HG02678 (cell line): ENCODE data around the gene FRMPD4.

Experiments
- ATAC-seq: cut with Tn5 transposase; IDR thresholded peaks from one replicate; pipeline ENCODE4 v1.9.1; 2021; ENCODE audit warnings: mild to moderate bottlenecking, moderate library complexity; ENCODE audit not compliant: unreplicated experiment

Gene FRMPD4

DNA sequence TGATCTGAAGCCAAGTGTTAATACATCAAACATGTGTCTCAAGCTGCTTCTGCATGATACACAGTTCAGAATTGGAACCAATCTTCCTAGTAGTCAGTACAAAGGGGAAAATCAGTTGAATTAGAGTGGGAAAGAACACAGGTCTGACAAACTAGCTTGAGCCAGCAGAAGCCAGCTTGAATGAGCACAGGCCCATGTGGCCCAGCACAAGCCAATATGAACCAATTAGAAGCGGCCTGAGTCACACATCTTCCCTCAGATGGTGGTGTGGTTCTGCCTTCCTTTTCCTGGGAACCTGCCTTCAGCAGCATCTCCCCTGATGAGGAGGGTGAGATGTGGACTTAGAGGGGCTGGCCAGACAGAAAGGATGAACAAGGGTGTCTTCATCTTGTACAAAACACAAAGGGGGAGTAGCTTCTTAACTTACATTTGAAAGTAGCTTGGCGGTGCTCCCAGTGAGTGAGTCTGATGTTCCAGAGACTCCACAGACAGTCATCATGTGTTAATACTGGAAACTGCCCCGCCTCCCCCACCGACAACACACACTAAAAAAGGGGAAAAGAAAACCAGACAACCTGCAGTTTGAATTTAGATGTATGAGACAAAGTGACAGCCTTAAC, 72.0 kb downstream of the FRMPD4 start:
- ATAC-seq, result no peak

DNA sequence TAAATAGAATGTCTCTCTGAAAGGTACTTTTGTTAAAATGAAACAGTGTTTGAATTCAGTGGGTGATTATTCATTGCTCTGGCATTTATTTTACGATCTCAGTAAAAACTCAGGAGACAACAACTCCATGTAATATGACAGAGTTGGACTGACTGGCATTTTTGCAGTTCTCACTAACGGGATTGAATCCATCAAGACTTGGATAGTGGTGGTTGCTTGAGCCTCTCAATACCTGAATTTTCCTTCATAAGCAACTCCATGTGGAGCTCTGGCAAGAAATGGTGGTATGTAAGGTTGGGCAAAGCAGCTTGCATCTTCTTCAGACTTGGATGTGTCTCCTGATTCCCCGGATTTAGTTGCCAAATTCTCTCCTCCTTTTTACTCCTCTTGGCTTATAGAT, 72.7 kb downstream of the FRMPD4 start:
- ATAC-seq, result no peak

DNA sequence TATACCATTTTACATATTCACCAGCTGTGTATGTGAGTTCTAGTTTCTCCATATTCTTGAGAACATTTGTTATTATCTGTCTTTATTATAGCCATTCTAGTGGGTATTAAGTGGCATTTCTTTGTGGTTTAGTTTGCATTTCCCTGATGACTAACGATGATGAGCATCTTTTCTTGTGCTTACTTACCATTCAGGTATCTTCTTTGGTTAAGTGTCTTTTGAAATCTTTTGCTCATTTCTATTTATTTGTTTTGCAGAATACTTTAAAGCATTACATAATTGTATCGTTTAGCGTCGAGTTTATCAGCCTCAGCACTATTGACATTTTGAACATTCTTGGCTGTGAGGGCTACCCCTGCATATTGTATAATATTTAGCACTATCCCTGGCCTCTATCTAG, 85.4 kb downstream of the FRMPD4 start:
- ATAC-seq, result no peak

DNA sequence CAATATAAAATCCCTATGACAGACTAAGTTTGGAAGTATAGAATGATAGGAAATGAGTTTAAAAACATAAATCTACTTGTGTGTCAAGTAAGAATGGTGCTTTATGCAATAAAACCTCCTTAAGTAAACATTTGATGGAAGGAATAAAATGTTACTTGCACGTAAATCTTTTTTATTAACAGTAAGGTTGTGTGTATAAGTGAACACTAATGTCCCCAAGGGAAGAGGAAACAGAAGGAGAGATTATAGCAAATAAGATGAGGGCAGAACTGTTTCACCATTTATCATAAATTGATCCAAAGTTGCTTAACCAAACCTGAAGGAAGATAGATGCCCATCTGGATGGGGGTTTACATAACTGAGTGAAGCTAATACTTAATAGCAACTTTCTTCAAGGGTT, 86.8 kb downstream of the FRMPD4 start:
- ATAC-seq, result no peak

DNA sequence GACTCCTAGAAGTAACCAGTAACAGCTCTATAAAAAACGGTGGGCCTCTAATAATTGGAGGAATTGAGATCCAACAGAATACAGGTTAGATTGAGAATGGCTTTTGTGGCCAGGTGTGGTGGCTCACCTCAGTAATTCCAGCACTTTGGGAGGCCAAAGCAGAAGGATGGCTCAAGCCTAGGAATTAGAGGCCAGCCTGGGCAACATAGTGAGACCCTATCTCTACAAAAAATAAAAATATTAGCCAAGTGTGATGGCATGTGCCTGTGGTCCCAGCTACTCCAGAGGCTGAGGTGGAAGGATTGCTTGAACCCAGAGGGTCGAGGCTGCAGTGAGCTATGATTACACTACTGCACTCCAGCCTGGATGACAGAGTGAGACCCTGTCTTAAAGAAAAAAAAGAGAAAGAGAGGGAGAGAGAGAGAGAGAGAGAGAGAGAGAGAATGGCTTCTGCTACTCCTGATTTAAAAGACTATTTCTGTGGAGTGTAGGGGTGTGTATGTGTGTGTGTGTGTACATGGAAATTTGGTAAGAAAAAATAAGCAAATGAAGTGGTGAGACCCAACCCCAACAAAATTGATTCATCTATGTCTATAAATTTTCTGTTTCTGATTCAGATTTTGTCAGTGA, 89.3 kb downstream of the FRMPD4 start:
- ATAC-seq, result no peak

DNA sequence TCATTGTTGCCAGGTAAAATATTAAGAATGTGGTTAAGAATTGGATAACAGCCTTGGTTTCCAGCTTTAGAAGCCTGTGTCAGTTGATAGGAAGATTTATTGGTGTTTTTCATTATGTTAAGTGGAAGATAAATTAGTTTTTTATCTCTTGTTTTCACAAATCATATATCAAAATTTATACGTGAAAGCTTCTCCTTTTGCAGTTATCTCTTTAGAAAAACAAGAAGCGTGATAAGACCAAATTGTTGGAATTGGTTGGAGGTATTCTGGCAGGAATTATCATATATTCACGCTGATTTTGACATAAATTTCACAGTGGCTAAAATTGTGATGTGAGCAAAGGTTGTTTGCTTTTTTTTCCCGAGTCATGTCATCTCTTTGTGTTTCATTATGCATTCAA, 90.6 kb downstream of the FRMPD4 start:
- ATAC-seq, result no peak

DNA sequence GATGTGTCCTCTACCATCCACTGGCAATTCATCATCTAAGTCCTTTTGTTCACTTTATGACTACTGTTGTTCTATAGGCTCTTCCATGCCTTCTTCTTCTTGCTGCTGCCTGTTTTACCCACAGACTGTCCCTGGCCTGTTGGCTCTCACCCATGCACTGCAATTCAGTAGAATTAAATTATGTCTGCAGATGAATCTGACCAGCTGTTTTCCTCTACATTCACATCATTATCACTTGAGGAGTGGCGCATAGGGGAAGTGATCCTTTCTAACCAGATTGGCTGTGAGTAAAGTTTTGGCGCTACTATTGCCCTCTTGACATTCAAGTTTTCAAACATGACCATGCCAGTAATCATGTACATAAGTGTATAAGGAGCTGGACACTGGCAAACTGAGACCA, 91.7 kb downstream of the FRMPD4 start:
- no peak for ATAC-seq

DNA sequence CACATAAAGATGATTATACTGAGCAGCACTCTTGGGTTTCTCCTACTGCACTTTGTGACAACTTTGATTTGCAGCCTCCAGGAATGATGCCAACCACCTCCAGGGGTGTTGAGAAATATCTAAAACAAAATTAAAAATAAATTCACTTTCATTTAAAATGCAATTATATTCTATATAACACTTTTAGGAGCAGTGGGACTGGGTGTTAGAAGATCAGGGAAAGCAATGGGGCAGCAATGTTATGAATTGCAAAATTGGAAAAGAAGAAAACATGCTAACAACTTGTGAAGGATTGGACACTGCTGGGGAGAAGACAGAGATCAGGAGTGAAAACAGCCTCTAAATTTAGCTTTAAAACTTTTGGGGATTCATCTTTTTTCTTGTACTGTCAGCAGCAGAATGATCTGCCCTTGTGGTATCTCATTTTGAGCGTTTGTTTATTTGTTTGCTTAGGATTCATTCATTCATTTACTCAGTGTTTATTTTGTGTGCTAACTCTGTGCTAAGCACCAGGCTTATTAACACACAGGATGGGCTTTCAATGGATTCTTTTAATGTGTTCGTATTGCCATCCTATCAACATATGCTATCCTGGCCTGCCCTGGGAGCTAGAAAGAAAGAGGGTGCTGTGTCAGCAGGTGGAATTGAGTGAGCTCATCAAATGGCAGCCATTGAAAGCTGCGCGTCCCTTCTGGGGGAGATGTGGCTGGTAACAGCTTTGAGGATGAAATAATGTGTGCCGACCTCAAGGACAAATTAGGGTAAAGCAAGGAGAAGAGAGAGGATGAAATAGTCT, 96.5 kb downstream of the FRMPD4 start:
- ATAC-seq, result no peak

DNA sequence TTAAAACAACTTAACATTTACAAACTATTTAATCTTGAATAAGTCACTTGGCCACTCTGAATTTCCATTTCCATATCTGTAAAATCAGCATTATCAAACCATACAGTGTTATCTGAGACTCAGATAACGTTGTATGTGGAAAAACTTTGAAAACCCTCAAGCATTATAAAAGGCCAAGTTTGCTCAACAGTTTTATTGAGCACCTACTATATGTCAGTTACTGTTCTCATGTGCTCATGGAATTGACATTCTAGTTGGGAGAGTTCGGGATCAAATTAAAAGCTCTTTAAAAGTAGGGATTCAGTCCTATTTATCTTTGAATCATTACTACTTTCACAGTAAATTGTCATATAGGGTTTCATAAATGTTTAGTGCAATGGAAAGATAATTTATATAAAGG, 97.9 kb downstream of the FRMPD4 start:
- ATAC-seq, result no peak

DNA sequence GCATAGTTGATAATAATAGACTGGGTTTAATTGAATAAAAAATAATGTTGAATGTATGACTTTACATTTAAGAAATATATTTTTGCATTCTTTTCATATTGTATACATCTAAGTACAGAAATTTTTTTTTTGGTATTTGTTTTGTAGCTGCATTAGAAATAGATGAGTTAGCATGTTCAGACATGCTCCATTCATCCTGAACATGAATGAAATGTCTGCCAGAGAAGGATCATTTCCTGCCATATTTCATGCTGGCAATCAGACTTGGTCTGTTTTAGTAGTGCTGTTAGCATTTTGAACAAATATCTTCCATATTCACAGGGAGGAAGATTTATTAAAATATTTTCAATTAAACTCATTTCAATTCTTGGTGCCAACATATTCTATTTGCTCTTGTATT, 98.9 kb downstream of the FRMPD4 start:
- no peak for ATAC-seq

DNA sequence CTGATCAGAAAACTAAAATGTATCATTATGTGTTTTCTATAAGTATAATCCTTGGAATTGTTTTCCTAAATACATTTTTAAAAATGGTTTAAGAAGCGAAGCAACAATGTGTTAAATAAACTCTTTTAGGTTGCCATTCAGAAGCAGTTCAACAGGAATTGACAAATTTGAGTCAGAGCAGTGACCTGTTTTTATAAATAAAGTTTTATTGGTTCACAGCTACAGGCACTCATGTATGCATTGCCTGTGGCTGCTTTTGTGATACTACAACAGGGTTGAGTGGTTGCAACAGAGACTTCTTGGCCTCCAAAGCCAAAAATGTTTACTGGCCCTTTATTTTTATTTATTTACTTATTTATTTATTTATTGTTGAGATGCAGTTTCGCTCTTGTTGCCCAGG, 99.5 kb downstream of the FRMPD4 start:
- ATAC-seq, result no peak

DNA sequence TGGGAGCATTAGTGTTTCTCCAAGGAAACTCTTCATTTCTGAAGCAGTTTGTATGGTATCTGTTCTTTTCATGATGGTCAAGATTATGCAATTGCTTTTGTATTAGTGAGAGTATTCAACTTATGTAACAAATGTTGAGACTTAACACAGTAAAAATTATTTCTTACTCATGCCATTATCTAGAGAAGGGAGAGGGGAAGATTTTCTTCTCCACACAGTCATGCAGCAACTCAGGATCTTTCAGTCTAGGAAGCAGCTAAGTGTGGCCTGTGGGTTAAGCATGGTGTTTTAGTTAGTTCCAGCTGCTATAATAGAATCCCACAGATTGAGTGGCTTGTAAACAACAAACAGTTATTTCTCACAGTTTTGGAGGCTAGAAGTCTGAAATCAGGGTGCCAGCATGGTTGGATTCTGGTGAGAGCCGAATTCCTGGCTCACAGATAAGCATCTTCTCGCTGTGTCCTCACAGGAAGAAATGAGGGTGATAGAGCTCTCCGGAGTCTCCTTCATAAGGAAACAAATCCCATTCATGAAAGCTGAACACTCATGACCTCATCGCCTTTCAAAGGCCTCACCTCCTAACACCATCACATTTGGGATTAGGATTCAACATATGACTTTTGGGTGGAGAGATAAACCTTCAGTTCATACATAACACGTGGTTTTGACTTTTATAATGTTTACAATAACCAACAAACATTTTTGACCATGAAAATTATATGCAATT, 101.2 kb downstream of the FRMPD4 start:
- no peak for ATAC-seq

DNA sequence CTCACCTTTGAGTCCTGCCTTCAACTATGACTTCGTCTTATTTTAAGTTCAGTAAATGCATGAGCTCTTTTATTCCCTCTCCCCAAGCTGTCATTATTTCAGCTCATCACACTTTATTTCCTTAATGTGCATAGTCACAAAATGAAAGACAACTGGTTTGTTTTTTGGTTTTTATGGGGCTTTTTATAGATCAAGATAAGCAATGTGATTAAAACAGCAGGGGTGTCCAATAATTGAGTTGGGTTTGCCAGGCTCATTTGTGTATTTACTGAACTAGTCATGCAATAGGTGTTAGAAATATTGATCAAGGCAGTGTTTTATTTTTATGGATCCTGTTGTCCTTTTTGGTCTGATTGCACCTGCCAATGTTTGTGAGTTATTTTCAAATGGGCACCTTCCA, 102.2 kb downstream of the FRMPD4 start:
- ATAC-seq, result no peak

DNA sequence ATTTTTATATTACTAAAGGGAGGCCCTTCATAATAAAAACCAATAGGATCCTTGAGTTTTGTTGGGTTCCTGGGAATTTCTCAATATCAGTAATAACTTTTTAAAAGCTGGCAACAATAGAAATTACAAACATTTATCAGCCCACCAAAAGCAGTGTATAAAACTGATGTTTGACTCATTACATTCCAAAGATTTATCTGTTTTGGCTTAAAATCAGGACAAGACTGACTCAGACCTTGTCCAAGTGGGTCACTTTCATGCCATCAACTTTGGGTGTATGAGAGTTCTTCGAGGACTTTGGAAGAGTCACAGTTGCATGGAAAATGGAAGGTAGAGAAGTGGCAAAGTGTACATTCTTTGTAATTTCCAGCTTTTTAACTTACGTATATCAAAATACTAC, 102.8 kb downstream of the FRMPD4 start:
- ATAC-seq, result no peak

DNA sequence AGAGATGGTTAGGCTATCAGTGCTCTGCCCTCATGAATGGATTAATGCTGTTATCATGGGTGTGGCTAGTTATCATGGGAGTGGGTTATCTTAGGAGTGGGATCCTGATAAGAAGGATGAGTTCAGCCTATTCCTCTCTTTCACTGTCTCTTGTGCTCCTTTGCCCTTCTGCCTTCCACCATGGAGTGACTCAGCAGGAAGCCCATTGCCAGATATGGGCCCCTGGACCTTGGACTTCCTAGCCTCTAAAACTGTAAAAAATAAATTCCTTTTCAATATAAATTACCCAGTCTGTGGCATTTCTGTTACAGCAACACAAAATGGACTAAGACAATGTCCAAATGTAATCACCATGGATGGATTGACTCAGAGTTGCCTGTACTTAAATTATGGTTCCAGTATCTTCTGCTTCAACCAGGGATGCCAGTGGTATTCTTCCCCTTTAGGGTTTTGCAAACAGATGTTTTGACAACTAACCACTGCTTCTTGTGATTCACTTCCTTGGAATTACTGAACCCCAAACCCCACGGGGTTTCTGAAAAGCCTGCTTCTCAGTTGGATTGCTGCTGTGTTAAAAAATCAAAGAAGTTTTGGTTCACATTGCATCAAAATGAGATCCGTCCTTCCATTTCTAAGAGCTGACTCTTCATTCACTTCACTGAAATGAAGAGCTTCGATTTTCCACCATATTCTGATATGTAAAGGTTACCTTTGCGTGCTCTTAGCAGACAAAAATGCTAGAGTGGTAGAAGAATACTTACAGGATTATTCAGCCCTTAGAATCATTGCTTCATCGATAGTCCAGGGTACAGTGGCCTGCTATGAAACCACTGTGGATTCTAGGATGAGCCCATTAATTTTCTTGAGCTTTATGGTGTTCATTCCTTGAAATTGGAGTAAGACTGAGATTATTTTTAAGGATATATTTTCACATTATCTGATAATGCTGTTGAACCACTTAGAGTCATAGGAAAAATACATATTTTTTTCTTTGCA, 107.7 kb downstream of the FRMPD4 start:
- ATAC-seq, result no peak

DNA sequence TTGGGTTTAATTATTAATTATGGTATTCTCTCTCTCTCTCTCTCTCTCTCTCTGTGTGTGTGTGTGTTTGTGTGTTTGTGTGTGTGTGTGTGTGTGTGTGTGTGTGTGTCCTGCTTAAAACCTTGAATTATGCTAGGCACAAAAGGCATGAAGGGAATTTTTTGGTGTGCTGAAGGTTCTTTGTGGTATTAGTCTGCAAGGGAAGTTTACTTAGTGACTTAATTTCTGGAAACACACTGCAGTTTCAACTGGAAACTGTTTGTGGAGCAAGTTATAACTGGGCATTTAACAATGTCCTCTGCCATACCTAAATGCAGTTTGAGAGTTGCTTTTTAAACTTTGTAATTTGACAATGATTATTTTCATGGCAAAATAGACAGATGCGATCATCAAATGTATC, 111.7 kb downstream of the FRMPD4 start:
- ATAC-seq, result no peak

DNA sequence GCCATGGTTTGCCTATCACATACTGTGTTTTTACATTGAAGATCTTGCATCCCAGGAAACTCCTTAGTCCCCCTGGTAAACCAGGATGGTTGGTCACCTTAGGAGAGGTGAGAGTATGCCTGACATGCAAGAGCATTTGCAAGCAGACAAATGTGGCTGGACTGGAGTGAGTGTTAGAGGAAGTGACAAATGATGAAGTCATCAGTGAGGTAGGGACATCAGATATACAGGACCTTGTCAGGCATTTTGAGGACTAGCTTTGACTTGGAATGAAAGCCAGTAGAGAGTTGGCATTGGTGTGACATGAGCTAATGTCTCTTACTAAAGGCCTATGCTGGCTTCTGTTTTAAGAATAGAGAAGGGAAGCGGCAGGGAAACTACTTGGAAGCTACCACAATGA, 124.9 kb downstream of the FRMPD4 start:
- ATAC-seq, result no peak

DNA sequence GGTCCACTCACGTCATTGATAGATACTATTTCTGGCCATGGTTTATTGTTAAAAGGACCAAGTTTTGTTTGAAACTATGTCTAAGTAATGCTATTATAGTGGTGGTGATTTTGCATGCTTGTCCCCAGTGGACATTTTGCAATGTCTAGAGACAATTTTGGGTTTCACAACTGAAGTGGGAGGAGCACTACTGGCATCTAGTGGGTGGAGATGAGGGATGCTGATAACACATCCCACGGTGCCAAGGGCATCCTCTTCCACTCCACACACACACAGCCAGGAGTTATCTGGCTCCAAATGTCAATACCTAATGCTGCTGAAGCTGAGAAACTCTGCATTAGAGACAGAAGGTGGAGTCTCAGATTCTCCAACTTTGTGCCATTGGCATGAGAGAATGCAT, 131.2 kb downstream of the FRMPD4 start:
- ATAC-seq, result no peak

DNA sequence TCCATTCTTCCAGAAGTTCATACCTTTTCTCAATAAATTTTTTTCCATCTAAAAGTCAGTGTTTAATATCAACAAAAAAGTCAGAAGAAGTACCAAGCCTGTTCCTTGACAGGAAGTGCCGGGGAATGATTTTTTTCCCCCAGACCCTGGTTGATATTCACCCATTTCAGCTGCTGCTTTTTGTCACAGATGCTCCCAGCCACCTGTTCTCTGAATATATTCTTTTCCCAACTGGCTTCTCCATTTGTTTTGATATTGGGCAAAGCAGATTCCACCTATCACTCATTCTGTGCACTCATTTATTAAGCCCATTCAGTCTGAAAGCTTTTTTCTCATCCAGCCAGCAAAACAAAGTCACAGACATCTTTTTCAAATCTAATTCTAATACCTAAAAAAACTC, 139.9 kb downstream of the FRMPD4 start:
- ATAC-seq, result no peak

DNA sequence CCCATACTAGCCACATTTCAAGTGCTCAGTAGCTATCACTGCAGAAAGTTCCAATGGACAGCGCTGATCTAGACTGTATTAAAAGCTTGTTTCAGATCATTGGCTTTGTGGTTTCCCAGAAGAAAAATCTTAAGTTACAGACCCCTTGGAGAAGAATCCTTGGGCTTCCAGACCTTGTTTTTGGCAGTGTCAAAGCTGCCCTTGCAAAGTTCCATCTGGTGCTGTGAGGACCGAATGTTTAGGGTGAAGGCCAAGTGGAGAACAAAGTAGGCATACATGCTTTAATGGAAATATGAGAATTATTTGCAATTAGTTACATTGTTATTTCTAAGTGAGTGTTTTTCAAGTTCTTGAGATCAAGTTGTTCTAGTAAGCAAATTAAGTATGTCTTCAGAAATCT, 144.7 kb downstream of the FRMPD4 start:
- no peak for ATAC-seq
